ENCODE data around the gene SRRM5. TPM values are rescaled to one million over a fixed set of nuclear protein-coding genes. Genes with fewer than 3 reads are reported as not detected.

SRRM5 gene
- total and polyA plus RNA-seq, 2 of the 4 experiments (the other 2 are of a cell fraction): 0.10 TPM; not detected in 1

DNA sequence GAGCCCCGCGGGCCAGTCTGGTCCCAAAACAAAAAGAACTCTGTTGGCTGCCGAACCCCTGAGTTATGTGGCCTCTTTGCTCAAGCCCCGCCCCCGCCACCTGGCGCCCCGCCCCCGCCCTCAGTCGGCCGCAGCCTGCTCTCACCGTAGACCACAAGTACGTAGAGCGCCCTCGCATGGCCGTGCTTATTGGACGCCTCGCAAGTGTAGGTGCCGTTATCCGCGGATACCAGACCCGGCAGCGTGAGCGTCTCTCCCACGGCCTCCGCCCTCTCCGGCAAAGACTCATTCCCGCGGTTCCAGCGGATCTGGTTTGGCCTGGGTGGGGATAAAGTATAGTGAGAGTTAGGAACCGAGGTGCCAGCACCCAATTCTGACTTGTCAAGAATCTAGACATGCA is 13.0 kb downstream of the SRRM5 start:
- H3K4me3 ChIP-seq (ENCODE audit: insufficient read depth, low read depth, low read length): no peak overlapping the region
- no peak overlapping the region for H3K27ac ChIP-seq (ENCODE audit: insufficient read depth, low read length)
- H3K4me2 ChIP-seq (ENCODE audit: low read depth, low read length): no peak overlapping the region
- no peak overlapping the region for H2AK9ac ChIP-seq (replicated peaks; ENCODE audit: low read depth, low read length, poor library complexity)
- no peak overlapping the region for H2AK5ac ChIP-seq (ENCODE audit: low read depth, low read length)
- no peaks in the 10 kb centered on the region for H3K9me3 ChIP-seq (ENCODE audit: control insufficient read depth, insufficient read depth, low read length)
- no peak overlapping the region for H2BK20ac ChIP-seq (ENCODE audit: low read depth, low read length)
- H3K18ac ChIP-seq (ENCODE audit: low read depth, low read length): no peak overlapping the region
- H2AFZ ChIP-seq (replicated peaks; ENCODE audit: low read length, poor library complexity): no peak overlapping the region
- H3K14ac ChIP-seq (replicated peaks; ENCODE audit: low read depth, low read length): no peak overlapping the region
- TF ChIP-seq CHD1 (IDR thresholded peaks at IDR 0.05; ENCODE audit: low read depth, low read length): no peak
- TF ChIP-seq FOS (IDR thresholded peaks at IDR 0.05; ENCODE audit: low read depth, low read length): no peak
- TF ChIP-seq MAFK (IDR thresholded peaks at IDR 0.05; ENCODE audit: low read depth, low read length): no peak
- TF ChIP-seq NFE2L2 (IDR thresholded peaks at IDR 0.05; ENCODE audit: low read depth, low read length): no peak
- TF ChIP-seq CTCF (conservative IDR thresholded peaks at IDR 0.05; ENCODE audit: low read depth, low read length): no peak
- TF ChIP-seq MXI1 (IDR thresholded peaks at IDR 0.05; ENCODE audit: borderline replicate concordance, low read depth, low read length): no peak
- no peak for TF ChIP-seq SMC3 (IDR thresholded peaks at IDR 0.05; ENCODE audit: low read depth, low read length)
- no peak for TF ChIP-seq RCOR1 (IDR thresholded peaks at IDR 0.05; ENCODE audit: insufficient replicate concordance, low read length)
- no peak for TF ChIP-seq CEBPB (IDR thresholded peaks at IDR 0.05; ENCODE audit: low read depth, low read length)
- no peak for TF ChIP-seq BHLHE40 (IDR thresholded peaks at IDR 0.05; ENCODE audit: low read depth, low read length)
- TF ChIP-seq, protein P1, sequence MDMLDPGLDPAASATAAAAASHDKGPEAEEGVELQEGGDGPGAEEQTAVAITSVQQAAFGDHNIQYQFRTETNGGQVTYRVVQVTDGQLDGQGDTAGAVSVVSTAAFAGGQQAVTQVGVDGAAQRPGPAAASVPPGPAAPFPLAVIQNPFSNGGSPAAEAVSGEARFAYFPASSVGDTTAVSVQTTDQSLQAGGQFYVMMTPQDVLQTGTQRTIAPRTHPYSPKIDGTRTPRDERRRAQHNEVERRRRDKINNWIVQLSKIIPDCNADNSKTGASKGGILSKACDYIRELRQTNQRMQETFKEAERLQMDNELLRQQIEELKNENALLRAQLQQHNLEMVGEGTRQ (IDR thresholded peaks at IDR 0.05; ENCODE audit: low read depth, low read length): no peak
- TF ChIP-seq, protein P2, sequence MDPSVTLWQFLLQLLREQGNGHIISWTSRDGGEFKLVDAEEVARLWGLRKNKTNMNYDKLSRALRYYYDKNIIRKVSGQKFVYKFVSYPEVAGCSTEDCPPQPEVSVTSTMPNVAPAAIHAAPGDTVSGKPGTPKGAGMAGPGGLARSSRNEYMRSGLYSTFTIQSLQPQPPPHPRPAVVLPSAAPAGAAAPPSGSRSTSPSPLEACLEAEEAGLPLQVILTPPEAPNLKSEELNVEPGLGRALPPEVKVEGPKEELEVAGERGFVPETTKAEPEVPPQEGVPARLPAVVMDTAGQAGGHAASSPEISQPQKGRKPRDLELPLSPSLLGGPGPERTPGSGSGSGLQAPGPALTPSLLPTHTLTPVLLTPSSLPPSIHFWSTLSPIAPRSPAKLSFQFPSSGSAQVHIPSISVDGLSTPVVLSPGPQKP (IDR thresholded peaks at IDR 0.05; ENCODE audit: borderline replicate concordance, low read depth, low read length): no peak
- no peak for TF ChIP-seq POLR2A (IDR thresholded peaks at IDR 0.05; ENCODE audit: low read depth, low read length)
- H3K4me1 ChIP-seq (ENCODE audit: control insufficient read depth, insufficient read depth, low read length): peaks cover 3% of the 10 kb centered on the region
- in situ Hi-C loops (cut with MboI; ENCODE audit: low sequenced_read_pairs): no loop called here
- no peak overlapping the region for H2BK15ac ChIP-seq (ENCODE audit: low read depth, low read length)
- ATAC-seq (ENCODE audit: low read depth) (no peak), DNase-seq (peak; percentile 8)
- H3K27me3 ChIP-seq (ENCODE audit: control insufficient read depth, insufficient read depth, low read length): no peaks in the 10 kb centered on the region
- no peak overlapping the region for H4K8ac ChIP-seq (ENCODE audit: low read depth in 2 of 2, low read length in 2 of 2)
- no peaks in the 10 kb centered on the region for H4K20me1 ChIP-seq (ENCODE audit: insufficient read depth, low read length)
- H3K4ac ChIP-seq (ENCODE audit: low read depth, low read length): no peak overlapping the region
- dilution Hi-C loops (cut with HindIII; ENCODE audit: low sequenced_read_pairs, unreplicated experiment): no loop called here
- ChIA-PET POLR2A (ENCODE audit: unreplicated experiment) (no interaction called here), CTCF (no interaction called here)
- H3K9me1 ChIP-seq (ENCODE audit: insufficient read depth, low read length): 0 out of 2 replicates have a peak, but pooled peaks cover 3% of the 10 kb centered on the region
- intact Hi-C loops (cut with micrococcal nuclease): no loop called here
- WGBS, 2 experiments (ENCODE audit: extremely low coverage in 2 of 2, insufficient read length in 1 of 2): 30% methylated on average over 2 of the region's 30 CpGs; no CpG with 5 or more reads in 1 of the 2 experiments
- no TSS peak for BruUV-seq (replicated peaks)
- H4K91ac ChIP-seq (ENCODE audit: insufficient read depth, low read depth, low read length): no peak overlapping the region
- H3K36me3 ChIP-seq (ENCODE audit: control insufficient read depth, insufficient read depth, low read length): no peaks in the 10 kb centered on the region
- no peak overlapping the region for H3K23ac ChIP-seq (ENCODE audit: low read depth, low read length)
- no peak overlapping the region for H2BK120ac ChIP-seq (ENCODE audit: low read depth, low read length)
- no peak overlapping the region for H4K5ac ChIP-seq (ENCODE audit: low read depth, low read length)
- no peak overlapping the region for H3K56ac ChIP-seq (ENCODE audit: extremely low read depth, insufficient read depth, low read length)
- no peak overlapping the region for H2BK5ac ChIP-seq (ENCODE audit: low read depth, low read length, poor library complexity, severe bottlenecking)
- H3K79me1 ChIP-seq (ENCODE audit: low read depth in 1 of 2, low read length in 2 of 2): peaks cover 8 to 12% of the 10 kb centered on the region in 2 experiments; a peak in 3 of 4 replicates
- H3K9ac ChIP-seq (ENCODE audit: low read depth, low read length): no peak overlapping the region
